ENCODE data around the gene CDH4. TPM values are rescaled to one million over a fixed set of nuclear protein-coding genes. Genes with fewer than 3 reads are reported as not detected.

Gene CDH4
- total RNA-seq, 1 donor from 2014 or later, result not detected

GRCh38 chr20:61354501-61354900 lies 102.4 kb downstream of the CDH4 start:
- Histone ChIP-seq H3K36me3 (no peaks in the 10 kb centered on the region), H3K9me3 (no peaks in the 10 kb centered on the region), H3K4me3 (no peak overlapping the region), H3K27ac (no peak overlapping the region), H3K4me1 (no peaks in the 10 kb centered on the region), H3K27me3 (no peaks in the 10 kb centered on the region)
- no peak for TF ChIP-seq CTCF (IDR thresholded peaks at IDR 0.05)
- intact Hi-C loops (cut with DNase I), result no loop called here
- DNase-seq (ENCODE audit: low spot score in 2 of 2), result no peak

GRCh38 chr20:61354901-61355495 lies 102.9 kb downstream of the CDH4 start:
- no peaks in the 10 kb centered on the region for H3K9me3 ChIP-seq

GRCh38 chr20:61355585-61355984 lies 103.5 kb downstream of the CDH4 start:
- no peaks in the 10 kb centered on the region for H3K9me3 ChIP-seq
- H3K4me3 ChIP-seq, result no peak overlapping the region
- no peaks in the 10 kb centered on the region for H3K36me3 ChIP-seq
- no peaks in the 10 kb centered on the region for H3K4me1 ChIP-seq
- TF ChIP-seq CTCF (IDR thresholded peaks at IDR 0.05), result no peak
- no peaks in the 10 kb centered on the region for H3K27me3 ChIP-seq
- intact Hi-C loops (cut with DNase I), result no loop called here
- DNase-seq (ENCODE audit: low spot score in 2 of 2), result no peak
- H3K27ac ChIP-seq, result no peak overlapping the region

More at GRCh38 chr20:61354901-61355495, 102.9 kb downstream of the CDH4 start:
- Histone ChIP-seq H3K4me1 (no peaks in the 10 kb centered on the region), H3K27ac (no peak overlapping the region), H3K4me3 (no peak overlapping the region), H3K27me3 (no peaks in the 10 kb centered on the region), H3K36me3 (no peaks in the 10 kb centered on the region)
- intact Hi-C loops (cut with DNase I), result no loop called here
- no peak for TF ChIP-seq CTCF (IDR thresholded peaks at IDR 0.05)
- DNase-seq (ENCODE audit: low spot score in 2 of 2), result no peak

- intact Hi-C loops (cut with DNase I), result no loop called here
- Histone ChIP-seq H3K4me1 (no peaks in the 10 kb centered on the region), H3K27ac (no peak overlapping the region), H3K9me3 (no peaks in the 10 kb centered on the region), H3K4me3 (no peak overlapping the region), H3K27me3 (no peaks in the 10 kb centered on the region), H3K36me3 (no peaks in the 10 kb centered on the region)
- TF ChIP-seq CTCF (IDR thresholded peaks at IDR 0.05), result no peak
- no peak for DNase-seq (ENCODE audit: low spot score in 2 of 2)
Measured at GRCh38 chr20:61356196-61356595, 104.1 kb downstream of the CDH4 start.

- Histone ChIP-seq H3K9me3 (no peaks in the 10 kb centered on the region), H3K36me3 (no peaks in the 10 kb centered on the region), H3K4me3 (no peak overlapping the region), H3K27me3 (no peaks in the 10 kb centered on the region), H3K4me1 (no peaks in the 10 kb centered on the region), H3K27ac (no peak overlapping the region)
- DNase-seq (ENCODE audit: low spot score in 2 of 2), result no peak
- TF ChIP-seq CTCF (IDR thresholded peaks at IDR 0.05), result no peak
- intact Hi-C loops (cut with DNase I), result no loop called here
Measured at GRCh38 chr20:61357119-61357518, 105.1 kb downstream of the CDH4 start.

- no peaks in the 10 kb centered on the region for H3K27me3 ChIP-seq
- H3K4me3 ChIP-seq, result no peak overlapping the region
- no peak for DNase-seq (ENCODE audit: low spot score in 2 of 2)
- no peaks in the 10 kb centered on the region for H3K36me3 ChIP-seq
- intact Hi-C loops (cut with DNase I), result no loop called here
- H3K27ac ChIP-seq, result no peak overlapping the region
- H3K9me3 ChIP-seq, result no peaks in the 10 kb centered on the region
- H3K4me1 ChIP-seq, result no peaks in the 10 kb centered on the region
- no peak for TF ChIP-seq CTCF (IDR thresholded peaks at IDR 0.05)
Measured at GRCh38 chr20:61359254-61359653, 107.2 kb downstream of the CDH4 start.
